DMS114 treated with DMSO at 0.1 percent for 48 hours (cell line): Measurements from ENCODE around the gene RIBC2.
"Not testable (repeated sequence)": the region's sequence is repeated elsewhere in the genome, so short reads cannot be mapped to it uniquely, and the experiment has no call there.

Source experiments
- DNase-seq: peaks from one replicate; lab custom pipeline; 2025; ENCODE audit not compliant: unreplicated experiment; lab: John Stamatoyannopoulos, UW

Gene RIBC2

GRCh38 chr22:45424241-45424731, 10.8 kb downstream of the RIBC2 start:
- no peak for DNase-seq

- DNase-seq: no peak
Measured at GRCh38 chr22:45425101-45425500, 11.6 kb downstream of the RIBC2 start.

GRCh38 chr22:45425531-45426265, 12.2 kb downstream of the RIBC2 start:
- no peak for DNase-seq

GRCh38 chr22:45426387-45426786, 12.9 kb downstream of the RIBC2 start:
- no peak for DNase-seq

- DNase-seq: no peak
Measured at GRCh38 chr22:45427114-45427513, 13.6 kb downstream of the RIBC2 start.

- no peak for DNase-seq
Measured at GRCh38 chr22:45428391-45429385, 15.2 kb downstream of the RIBC2 start.

GRCh38 chr22:45429424-45429823, 15.9 kb downstream of the RIBC2 start:
- no peak for DNase-seq

GRCh38 chr22:45429981-45430775, 16.7 kb downstream of the RIBC2 start:
- no peak for DNase-seq

GRCh38 chr22:45430871-45431270, 17.4 kb downstream of the RIBC2 start:
- DNase-seq: no peak

- DNase-seq: no peak
Measured at GRCh38 chr22:45434981-45435380, 21.5 kb downstream of the RIBC2 start.

GRCh38 chr22:45435544-45436139, 22.1 kb downstream of the RIBC2 start:
- peak; percentile 60 for DNase-seq

GRCh38 chr22:45436871-45437517, 23.5 kb downstream of the RIBC2 start:
- not testable (repeated sequence) for DNase-seq

GRCh38 chr22:45438336-45438735, 24.8 kb downstream of the RIBC2 start:
- DNase-seq: no peak

GRCh38 chr22:45440688-45441087, 27.2 kb downstream of the RIBC2 start:
- DNase-seq: not testable (repeated sequence)

- DNase-seq: peak; percentile 26
Measured at GRCh38 chr22:45441138-45441537, 27.6 kb downstream of the RIBC2 start.

GRCh38 chr22:45442116-45442515, 28.6 kb downstream of the RIBC2 start:
- DNase-seq: no peak

GRCh38 chr22:45444168-45444567, 30.7 kb downstream of the RIBC2 start:
- no peak for DNase-seq

- DNase-seq: no peak
Measured at GRCh38 chr22:45445031-45445710, 31.7 kb downstream of the RIBC2 start.

GRCh38 chr22:45446216-45446615, 32.7 kb downstream of the RIBC2 start:
- no peak for DNase-seq
